ENCODE measurements around the gene PRDX4. TPM values are rescaled to one million over a fixed set of nuclear protein-coding genes. Genes with fewer than 3 reads are reported as not detected.
"Not testable (repeated sequence)": the region's sequence is repeated elsewhere in the genome, so short reads cannot be mapped to it uniquely, and the experiment has no call there.

Gene PRDX4
- polyA plus RNA-seq, 1 donor: 94.2 TPM

DNA sequence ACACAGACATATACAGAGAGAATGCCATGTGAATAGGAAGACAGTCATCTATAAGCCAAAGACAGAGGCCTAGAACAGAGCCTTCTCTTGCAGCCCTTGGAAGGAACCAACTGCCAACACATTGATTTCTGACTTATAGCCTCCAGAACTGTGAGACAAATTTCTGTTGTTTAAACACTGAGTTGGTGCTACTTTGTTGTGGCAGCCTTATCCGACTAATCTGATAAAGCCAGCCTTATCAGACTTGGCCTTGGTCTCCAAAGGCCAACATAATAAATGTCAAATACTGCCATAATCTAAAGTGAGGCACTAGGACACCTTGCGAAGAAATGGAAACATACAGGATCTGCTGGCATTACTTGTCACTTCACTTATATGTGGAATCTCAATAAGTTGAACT lies 24.3 kb upstream of the PRDX4 start:
- WGBS (ENCODE audit: insufficient coverage, low lambda C conversion rate): no CpG with 5 or more reads among the region's 2 CpGs
- Histone ChIP-seq H3K27ac (ENCODE audit: low read length) (no peak overlapping the region), H3K36me3 (ENCODE audit: control insufficient read depth, insufficient read depth, low read length) (no peaks in the 10 kb centered on the region), H3K9me3 (ENCODE audit: control insufficient read depth, low read depth, low read length) (peaks cover 2% of the 10 kb centered on the region), H3K4me1 (ENCODE audit: control insufficient read depth, insufficient read depth, low read length) (no peaks in the 10 kb centered on the region), H3K27me3 (ENCODE audit: control insufficient read depth, insufficient read depth, low read length) (no peaks in the 10 kb centered on the region), H3K4me3 (ENCODE audit: low read length) (no peak overlapping the region)
- no peak for DNase-seq

DNA sequence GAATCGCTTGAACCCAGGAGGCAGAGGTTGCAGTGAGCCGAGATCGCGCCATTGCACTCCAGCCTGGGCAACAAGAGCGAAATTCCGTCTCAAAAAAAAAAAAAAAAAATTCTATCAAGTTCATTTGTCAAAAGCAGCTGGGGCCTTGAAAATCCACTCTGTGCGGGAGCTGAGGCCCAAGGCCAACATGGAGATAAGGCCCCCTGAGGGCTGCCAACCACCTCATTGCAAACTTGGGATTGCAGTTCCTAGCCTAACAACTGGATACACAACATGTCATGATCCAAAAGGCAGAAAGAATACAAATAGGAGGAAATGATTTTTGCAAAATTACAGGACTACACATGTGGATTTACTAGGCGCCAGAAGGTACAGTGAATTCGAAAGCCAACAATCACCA lies 22.5 kb upstream of the PRDX4 start:
- peaks cover 2% of the 10 kb centered on the region for H3K9me3 ChIP-seq (ENCODE audit: control insufficient read depth, low read depth, low read length)
- no peak overlapping the region for H3K27ac ChIP-seq (ENCODE audit: low read length)
- H3K27me3 ChIP-seq (ENCODE audit: control insufficient read depth, insufficient read depth, low read length): no peaks in the 10 kb centered on the region
- no CpG with 5 or more reads among the region's 9 CpGs for WGBS (ENCODE audit: insufficient coverage, low lambda C conversion rate)
- no peak overlapping the region for H3K4me3 ChIP-seq (ENCODE audit: low read length)
- no peaks in the 10 kb centered on the region for H3K36me3 ChIP-seq (ENCODE audit: control insufficient read depth, insufficient read depth, low read length)
- no peaks in the 10 kb centered on the region for H3K4me1 ChIP-seq (ENCODE audit: control insufficient read depth, insufficient read depth, low read length)
- DNase-seq: no peak

DNA sequence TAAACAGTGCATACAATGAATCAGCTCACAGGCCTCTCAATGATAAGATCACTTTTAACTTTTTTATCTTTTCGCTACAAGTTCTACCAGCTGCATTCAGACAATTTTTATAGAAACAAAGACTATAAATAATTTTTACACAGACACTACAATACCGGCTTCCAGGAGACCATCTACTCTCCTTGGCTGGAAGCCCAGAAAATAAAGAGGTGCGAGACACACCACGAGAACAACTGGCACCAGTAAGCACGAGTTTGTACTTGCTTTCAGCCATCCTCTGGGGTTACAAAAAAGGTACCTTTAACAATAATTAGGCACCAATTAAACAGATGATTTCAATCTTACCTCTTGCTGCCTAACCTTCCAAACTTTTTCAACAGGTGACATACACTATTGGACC lies 11.2 kb upstream of the PRDX4 start:
- Histone ChIP-seq H3K36me3 (ENCODE audit: control insufficient read depth, insufficient read depth, low read length) (no peaks in the 10 kb centered on the region), H3K9me3 (ENCODE audit: control insufficient read depth, low read depth, low read length) (no peaks in the 10 kb centered on the region), H3K4me1 (ENCODE audit: control insufficient read depth, insufficient read depth, low read length) (no peaks in the 10 kb centered on the region), H3K27me3 (ENCODE audit: control insufficient read depth, insufficient read depth, low read length) (no peaks in the 10 kb centered on the region), H3K4me3 (ENCODE audit: low read length) (no peak overlapping the region), H3K27ac (ENCODE audit: low read length) (no peak overlapping the region)
- DNase-seq: no peak
- no CpG with 5 or more reads among the region's 5 CpGs for WGBS (ENCODE audit: insufficient coverage, low lambda C conversion rate)

DNA sequence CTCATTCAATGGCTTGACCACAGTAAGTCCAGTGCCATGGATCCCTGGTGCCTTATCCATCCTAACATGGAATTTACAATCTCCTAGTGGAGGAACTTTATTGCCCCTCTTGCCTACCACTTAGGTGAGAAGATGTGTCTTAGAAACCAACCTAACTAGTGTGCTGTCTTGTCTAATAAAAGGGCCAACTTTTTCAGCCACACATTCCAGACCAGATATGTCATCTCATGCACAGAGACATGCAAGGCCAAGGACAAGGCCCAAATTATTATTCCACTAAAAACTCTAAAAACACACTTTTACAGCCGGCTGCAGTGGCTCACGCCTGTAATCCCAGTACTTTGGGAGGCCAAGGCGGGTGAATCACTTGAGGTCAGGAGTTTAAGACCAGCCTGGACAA lies 10.6 kb upstream of the PRDX4 start:
- Histone ChIP-seq H3K9me3 (ENCODE audit: control insufficient read depth, low read depth, low read length) (no peaks in the 10 kb centered on the region), H3K36me3 (ENCODE audit: control insufficient read depth, insufficient read depth, low read length) (no peaks in the 10 kb centered on the region), H3K27ac (ENCODE audit: low read length) (no peak overlapping the region), H3K4me3 (ENCODE audit: low read length) (no peak overlapping the region), H3K27me3 (ENCODE audit: control insufficient read depth, insufficient read depth, low read length) (no peaks in the 10 kb centered on the region), H3K4me1 (ENCODE audit: control insufficient read depth, insufficient read depth, low read length) (no peaks in the 10 kb centered on the region)
- no peak for DNase-seq
- WGBS (ENCODE audit: insufficient coverage, low lambda C conversion rate): no CpG with 5 or more reads among the region's 3 CpGs

DNA sequence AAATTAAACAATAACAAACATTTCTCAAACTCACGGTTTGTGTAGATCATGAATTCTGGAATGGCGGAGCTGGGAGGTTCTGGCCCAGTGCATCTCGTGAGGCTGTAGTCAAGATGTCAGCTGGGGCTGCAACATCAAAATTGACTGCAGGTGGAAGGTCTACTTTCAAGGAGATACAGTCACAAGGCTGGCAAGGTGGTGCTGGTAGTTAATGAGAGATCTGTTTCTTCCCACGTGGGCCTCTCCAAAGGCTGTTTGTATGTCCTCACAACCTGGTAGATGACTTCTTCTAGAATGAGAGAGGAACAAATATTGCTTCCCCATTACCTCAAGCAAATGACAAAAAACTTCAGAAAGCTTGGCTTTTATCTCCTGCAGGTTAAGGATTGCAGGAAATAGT lies 8.0 kb upstream of the PRDX4 start:
- no peak for DNase-seq
- no peak overlapping the region for H3K4me3 ChIP-seq (ENCODE audit: low read length)
- H3K36me3 ChIP-seq (ENCODE audit: control insufficient read depth, insufficient read depth, low read length): no peaks in the 10 kb centered on the region
- H3K4me1 ChIP-seq (ENCODE audit: control insufficient read depth, insufficient read depth, low read length): no peaks in the 10 kb centered on the region
- no CpG with 5 or more reads among the region's 4 CpGs for WGBS (ENCODE audit: insufficient coverage, low lambda C conversion rate)
- H3K9me3 ChIP-seq (ENCODE audit: control insufficient read depth, low read depth, low read length): no peaks in the 10 kb centered on the region
- no peak overlapping the region for H3K27ac ChIP-seq (ENCODE audit: low read length)
- H3K27me3 ChIP-seq (ENCODE audit: control insufficient read depth, insufficient read depth, low read length): no peaks in the 10 kb centered on the region

DNA sequence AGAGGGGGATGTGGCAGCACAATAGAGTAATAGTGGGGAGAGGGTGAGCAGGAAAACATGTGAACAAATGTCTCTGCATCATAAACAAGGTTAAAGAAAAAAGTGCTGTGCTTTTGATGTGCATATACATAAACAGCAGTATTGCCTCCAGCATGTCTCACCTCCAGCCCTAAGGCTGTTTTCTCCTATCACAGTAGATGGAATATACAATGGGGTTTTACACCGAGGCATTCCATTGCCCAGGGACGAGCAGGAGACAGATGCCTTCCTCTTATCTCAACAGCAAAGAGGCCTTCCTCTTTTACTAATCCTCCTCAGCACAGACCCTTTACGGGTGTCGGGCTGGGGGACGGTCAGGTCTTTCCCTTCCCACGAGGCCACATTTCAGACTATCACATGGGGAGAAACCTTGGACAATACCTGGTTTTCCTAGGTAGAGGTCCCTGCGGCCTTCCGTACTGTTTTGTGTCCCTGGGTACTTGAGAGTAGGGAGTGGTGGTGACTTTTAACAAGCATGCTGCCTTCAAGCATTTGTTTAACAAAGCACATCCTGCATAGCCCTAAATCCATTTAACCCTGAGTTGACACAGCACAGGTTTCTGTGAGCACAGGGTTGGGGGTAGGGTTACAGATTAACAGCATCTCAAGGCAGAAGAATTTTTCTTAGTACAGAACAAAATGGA lies 7.1 kb upstream of the PRDX4 start:
- not testable (repeated sequence) for H3K4me3 ChIP-seq (ENCODE audit: low read length); DNase-seq; H3K9me3 ChIP-seq (ENCODE audit: control insufficient read depth, low read depth, low read length); H3K4me1 ChIP-seq (ENCODE audit: control insufficient read depth, insufficient read depth, low read length); H3K27ac ChIP-seq (ENCODE audit: low read length); H3K27me3 ChIP-seq (ENCODE audit: control insufficient read depth, insufficient read depth, low read length); H3K36me3 ChIP-seq (ENCODE audit: control insufficient read depth, insufficient read depth, low read length)
- no CpG with 5 or more reads among the region's 8 CpGs for WGBS (ENCODE audit: insufficient coverage, low lambda C conversion rate)

DNA sequence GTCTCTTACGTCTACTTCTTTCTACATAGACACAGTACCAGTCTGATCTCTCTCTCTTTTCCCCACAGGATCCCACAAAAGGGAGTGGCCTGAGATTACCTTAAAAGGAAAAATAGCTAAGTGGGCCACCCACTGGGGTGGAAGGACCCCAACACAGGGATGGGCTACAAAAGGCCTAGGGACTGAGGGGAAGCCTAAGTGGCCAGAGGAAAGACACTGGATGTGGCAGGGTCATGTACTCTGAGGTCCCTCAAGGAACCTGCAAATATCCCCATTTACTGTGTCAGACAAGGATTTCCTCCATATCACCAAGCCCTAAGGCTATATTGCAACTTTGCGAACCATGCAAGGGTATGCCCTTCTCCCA lies 6.5 kb upstream of the PRDX4 start:
- WGBS (ENCODE audit: insufficient coverage, low lambda C conversion rate): no CpG with 5 or more reads among the region's 2 CpGs
- DNase-seq: no peak
- no peaks in the 10 kb centered on the region for H3K4me1 ChIP-seq (ENCODE audit: control insufficient read depth, insufficient read depth, low read length)
- H3K36me3 ChIP-seq (ENCODE audit: control insufficient read depth, insufficient read depth, low read length): no peaks in the 10 kb centered on the region
- H3K4me3 ChIP-seq (ENCODE audit: low read length): no peak overlapping the region
- H3K27me3 ChIP-seq (ENCODE audit: control insufficient read depth, insufficient read depth, low read length): no peaks in the 10 kb centered on the region
- H3K9me3 ChIP-seq (ENCODE audit: control insufficient read depth, low read depth, low read length): no peaks in the 10 kb centered on the region
- H3K27ac ChIP-seq (ENCODE audit: low read length): no peak overlapping the region

DNA sequence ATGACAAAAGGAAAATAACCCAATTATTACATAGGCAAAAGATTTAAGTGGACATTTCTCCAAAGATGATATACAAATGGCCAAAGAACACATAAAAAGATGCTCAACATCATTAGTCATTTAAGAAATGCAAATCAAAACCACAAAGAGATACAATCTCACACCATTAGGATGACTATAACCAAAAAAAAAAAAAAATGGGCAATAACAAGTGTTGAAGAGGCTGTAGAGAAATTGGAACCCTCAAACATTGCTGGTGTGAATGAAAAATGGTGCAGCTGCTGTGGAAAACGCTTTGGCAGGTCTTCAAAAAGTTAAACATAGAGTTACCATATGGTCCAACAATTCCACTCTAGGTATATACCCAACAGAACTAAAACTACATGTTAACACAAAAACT lies 5.6 kb upstream of the PRDX4 start:
- WGBS (ENCODE audit: insufficient coverage, low lambda C conversion rate): no CpG with 5 or more reads among the region's 1 CpG
- no peak overlapping the region for H3K27ac ChIP-seq (ENCODE audit: low read length)

DNA sequence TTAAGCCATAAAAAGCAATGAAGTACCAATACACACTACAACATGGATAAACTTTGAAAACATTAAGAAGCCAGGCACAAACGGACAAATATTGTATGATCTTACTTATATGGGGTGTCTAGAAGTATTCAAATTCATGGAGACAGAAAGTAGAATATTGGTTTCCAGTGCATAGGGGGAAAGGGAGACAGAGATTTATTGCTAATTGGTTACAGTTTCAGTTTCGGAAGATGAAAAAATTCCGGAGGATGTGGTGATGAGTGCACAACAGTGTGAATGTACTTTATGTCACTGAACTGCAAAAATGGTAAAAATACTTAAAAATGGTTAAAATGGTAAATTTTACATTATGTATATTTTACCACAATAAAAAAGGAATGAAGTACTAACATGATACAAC lies 5.1 kb upstream of the PRDX4 start:
- whole genome bisulfite sequencing (ENCODE audit: insufficient coverage, low lambda C conversion rate): 77% methylated on average over 2 of the region's 3 CpGs
- H3K9me3 ChIP-seq (ENCODE audit: control insufficient read depth, low read depth, low read length): no peaks in the 10 kb centered on the region
- H3K4me3 ChIP-seq (ENCODE audit: low read length): no peak overlapping the region
- no peak overlapping the region for H3K27ac ChIP-seq (ENCODE audit: low read length)
- H3K27me3 ChIP-seq (ENCODE audit: control insufficient read depth, insufficient read depth, low read length): no peaks in the 10 kb centered on the region
- H3K36me3 ChIP-seq (ENCODE audit: control insufficient read depth, insufficient read depth, low read length): no peaks in the 10 kb centered on the region
- no peaks in the 10 kb centered on the region for H3K4me1 ChIP-seq (ENCODE audit: control insufficient read depth, insufficient read depth, low read length)
- DNase-seq: no peak

More for the DNA sequence above, 5.6 kb upstream of the PRDX4 start:
- Histone ChIP-seq H3K4me3 (ENCODE audit: low read length) (no peak overlapping the region), H3K27me3 (ENCODE audit: control insufficient read depth, insufficient read depth, low read length) (no peaks in the 10 kb centered on the region), H3K36me3 (ENCODE audit: control insufficient read depth, insufficient read depth, low read length) (no peaks in the 10 kb centered on the region), H3K9me3 (ENCODE audit: control insufficient read depth, low read depth, low read length) (no peaks in the 10 kb centered on the region), H3K4me1 (ENCODE audit: control insufficient read depth, insufficient read depth, low read length) (no peaks in the 10 kb centered on the region)
- no peak for DNase-seq

DNA sequence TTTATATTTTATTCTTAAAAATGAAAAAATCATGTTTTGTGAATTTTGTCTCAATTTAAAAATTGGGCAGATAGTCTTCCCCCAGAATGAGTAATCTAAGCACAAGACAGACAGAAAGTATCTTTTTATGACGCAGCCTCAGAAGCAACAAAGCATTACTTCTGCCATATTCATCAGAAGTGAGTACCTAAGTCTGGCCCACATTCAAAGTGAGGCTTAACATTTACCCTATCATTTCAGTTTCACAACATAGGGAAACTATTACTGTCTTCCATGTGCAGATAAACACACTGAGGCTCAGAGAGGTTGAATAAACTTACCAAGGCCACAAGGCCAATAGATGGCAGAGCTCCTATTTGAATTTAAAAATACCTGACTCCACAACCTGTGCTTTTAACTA lies 4.4 kb upstream of the PRDX4 start:
- Histone ChIP-seq H3K36me3 (ENCODE audit: control insufficient read depth, insufficient read depth, low read length) (no peaks in the 10 kb centered on the region), H3K4me1 (ENCODE audit: control insufficient read depth, insufficient read depth, low read length) (no peaks in the 10 kb centered on the region), H3K9me3 (ENCODE audit: control insufficient read depth, low read depth, low read length) (no peaks in the 10 kb centered on the region), H3K4me3 (ENCODE audit: low read length) (no peak overlapping the region), H3K27ac (ENCODE audit: low read length) (no peak overlapping the region), H3K27me3 (ENCODE audit: control insufficient read depth, insufficient read depth, low read length) (no peaks in the 10 kb centered on the region)
- WGBS (ENCODE audit: insufficient coverage, low lambda C conversion rate): no CpG with 5 or more reads among the region's 1 CpG
- DNase-seq: no peak

DNA sequence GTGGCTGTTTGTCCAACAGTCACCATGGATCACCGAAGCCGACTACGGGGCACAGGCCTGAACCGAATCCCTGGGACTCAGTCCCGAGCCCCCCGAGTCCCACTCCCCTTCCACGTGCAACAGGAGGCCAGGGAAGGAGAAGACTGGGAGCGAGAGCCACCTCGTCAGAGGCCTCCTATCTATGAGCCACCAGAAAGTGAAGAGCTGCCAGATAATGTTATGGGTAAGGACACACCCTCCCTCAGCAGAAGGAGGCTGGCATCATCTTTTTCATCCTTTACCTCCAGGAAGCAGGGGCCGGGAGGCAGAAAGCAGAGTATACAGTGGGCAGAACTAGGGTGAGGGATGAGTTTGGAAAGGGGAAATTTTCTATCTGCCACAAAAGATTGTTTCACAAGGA lies 2.8 kb upstream of the PRDX4 start:
- no CpG with 5 or more reads among the region's 10 CpGs for WGBS (ENCODE audit: insufficient coverage, low lambda C conversion rate)
- Histone ChIP-seq H3K27ac (ENCODE audit: low read length) (no peak overlapping the region), H3K9me3 (ENCODE audit: control insufficient read depth, low read depth, low read length) (no peaks in the 10 kb centered on the region), H3K27me3 (ENCODE audit: control insufficient read depth, insufficient read depth, low read length) (no peaks in the 10 kb centered on the region), H3K36me3 (ENCODE audit: control insufficient read depth, insufficient read depth, low read length) (no peaks in the 10 kb centered on the region), H3K4me1 (ENCODE audit: control insufficient read depth, insufficient read depth, low read length) (no peaks in the 10 kb centered on the region), H3K4me3 (ENCODE audit: low read length) (no peak overlapping the region)
- no peak for DNase-seq
